ENCODE measurements around the gene DYNLT2.

Gene DYNLT2

GRCh38 chr6:169774347-169774746, 23.0 kb upstream of the DYNLT2 start:
- TF ChIP-seq, protein P1, sequence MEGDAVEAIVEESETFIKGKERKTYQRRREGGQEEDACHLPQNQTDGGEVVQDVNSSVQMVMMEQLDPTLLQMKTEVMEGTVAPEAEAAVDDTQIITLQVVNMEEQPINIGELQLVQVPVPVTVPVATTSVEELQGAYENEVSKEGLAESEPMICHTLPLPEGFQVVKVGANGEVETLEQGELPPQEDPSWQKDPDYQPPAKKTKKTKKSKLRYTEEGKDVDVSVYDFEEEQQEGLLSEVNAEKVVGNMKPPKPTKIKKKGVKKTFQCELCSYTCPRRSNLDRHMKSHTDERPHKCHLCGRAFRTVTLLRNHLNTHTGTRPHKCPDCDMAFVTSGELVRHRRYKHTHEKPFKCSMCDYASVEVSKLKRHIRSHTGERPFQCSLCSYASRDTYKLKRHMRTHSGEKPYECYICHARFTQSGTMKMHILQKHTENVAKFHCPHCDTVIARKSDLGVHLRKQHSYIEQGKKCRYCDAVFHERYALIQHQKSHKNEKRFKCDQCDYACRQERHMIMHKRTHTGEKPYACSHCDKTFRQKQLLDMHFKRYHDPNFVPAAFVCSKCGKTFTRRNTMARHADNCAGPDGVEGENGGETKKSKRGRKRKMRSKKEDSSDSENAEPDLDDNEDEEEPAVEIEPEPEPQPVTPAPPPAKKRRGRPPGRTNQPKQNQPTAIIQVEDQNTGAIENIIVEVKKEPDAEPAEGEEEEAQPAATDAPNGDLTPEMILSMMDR (IDR thresholded peaks at IDR 0.05): no peak

DNA sequence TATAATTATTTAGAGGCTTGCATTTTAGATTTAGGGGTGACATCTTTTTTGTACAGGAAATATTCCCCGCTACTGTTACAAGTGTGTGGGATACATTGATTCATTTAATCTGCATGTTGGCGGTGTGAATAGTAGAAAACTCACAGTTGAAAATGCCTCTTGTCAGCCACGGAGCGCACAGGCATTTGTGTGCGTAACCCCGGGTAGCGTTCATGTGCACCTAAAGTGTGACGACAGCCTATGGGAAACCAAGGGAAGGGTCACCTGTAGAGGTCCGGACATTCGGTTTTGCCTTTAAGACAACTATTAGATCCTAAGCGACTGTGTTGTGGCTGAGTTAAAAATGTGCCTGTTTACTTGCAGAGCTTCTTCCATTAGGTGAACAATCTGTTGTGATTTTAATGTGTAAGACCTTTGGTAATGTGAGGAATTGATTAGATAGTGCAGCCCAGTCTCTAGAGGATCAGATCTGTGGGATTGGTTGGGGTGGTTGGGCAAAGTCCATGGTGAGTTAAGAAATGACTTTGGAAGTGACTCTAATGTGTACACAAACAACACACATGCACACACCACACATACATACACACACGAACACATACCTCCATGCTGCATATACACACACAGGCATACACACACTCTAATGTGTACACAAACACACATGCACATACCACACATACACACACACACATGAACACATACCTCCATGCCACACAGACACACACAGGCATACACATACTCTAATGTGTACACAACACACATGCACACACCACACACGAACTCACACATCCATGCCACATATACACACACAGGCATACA, 15.8 kb upstream of the DYNLT2 start:
- TF ChIP-seq, protein P1 (IDR thresholded peaks at IDR 0.05): no peak

GRCh38 chr6:169766232-169766631, 14.9 kb upstream of the DYNLT2 start:
- TF ChIP-seq, protein P1 (IDR thresholded peaks at IDR 0.05): no peak

GRCh38 chr6:169763881-169764280, 12.5 kb upstream of the DYNLT2 start:
- TF ChIP-seq, protein P1 (IDR thresholded peaks at IDR 0.05): no peak

DNA sequence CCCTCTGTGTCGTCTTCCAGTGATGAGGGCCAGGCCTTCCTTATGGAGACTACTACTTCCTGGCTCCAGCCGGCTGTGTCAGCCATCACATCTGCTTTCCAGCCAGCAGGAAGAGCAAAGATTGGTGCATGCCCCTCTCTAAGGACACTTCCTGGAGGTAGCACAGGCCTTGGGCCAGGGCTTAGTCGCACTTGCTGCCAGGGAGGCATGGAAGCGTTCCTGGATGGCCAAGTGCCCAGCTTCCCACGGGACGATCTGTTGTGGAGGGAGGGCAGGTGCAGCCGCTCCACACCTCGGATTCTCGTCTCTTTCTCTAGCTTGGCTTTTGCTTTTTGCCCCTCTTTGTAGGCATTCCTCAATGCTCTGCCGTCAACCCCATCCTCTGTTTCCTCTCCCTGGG, 11.9 kb upstream of the DYNLT2 start:
- TF ChIP-seq, protein P1 (IDR thresholded peaks at IDR 0.05): no peak

DNA sequence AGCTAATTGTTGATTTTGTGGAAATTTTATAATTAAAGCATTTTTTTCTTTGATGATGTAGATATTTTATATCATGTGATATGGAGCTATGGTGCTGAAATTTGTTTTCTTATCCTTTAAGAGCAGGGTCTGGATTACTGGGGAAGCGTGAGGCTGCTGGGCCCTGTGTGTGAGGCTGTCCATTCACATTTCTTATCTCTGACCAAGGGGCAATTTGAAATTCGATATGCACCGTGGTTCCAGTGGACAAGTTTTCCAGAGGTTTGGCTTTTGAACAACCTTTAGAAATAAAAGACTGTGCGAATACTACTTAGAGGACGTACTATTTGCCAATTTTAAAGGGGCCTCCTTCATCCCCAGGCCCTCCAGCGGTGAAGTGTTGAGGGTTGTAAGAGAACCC, 3.8 kb upstream of the DYNLT2 start:
- TF ChIP-seq, protein P1 (IDR thresholded peaks at IDR 0.05): no peak

DNA sequence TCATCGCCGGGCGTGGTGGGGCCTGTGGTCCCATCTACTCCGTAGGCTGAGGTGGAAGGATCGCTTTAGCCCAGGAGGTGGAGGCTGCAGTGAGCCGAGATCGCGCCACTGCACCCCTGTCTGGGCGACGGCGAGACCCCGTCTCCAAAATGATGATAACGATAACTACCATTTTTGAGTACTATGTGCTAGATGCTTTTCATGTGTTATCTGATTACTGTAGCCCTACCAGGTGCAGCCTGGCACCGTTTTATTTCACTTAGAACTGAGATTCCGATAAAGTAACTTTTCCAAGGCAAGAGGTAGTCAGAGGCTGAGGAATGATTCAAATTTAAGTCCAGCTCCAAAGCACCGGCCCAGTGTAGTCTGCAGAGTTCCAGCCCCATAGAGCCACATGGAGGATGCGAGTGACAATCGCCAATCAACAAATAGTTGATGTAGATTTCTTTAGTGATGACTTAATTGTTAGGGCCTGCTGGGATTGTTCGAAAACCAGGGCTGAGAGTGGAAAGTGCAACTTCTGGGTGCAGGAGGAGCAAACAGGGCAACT, 777 bp upstream of the DYNLT2 start:
- TF ChIP-seq, protein P1 (IDR thresholded peaks at IDR 0.05): no peak
